Urothelium cell line (cell line): ENCODE measurements around the gene ZNF496.
"Not testable (repeated sequence)": the region's sequence is repeated elsewhere in the genome, so short reads cannot be mapped to it uniquely, and the experiment has no call there.

Experiments
- DNase-seq: peaks from one replicate; pipeline ENCODE4 v3.0.0; 2011; ENCODE audit warnings: low spot score, mixed read lengths
- FAIRE-seq: peaks from 2 replicates; lab custom pipeline; 2011; peaks lifted over from hg19 to GRCh38; lab: Jason Lieb, UNC

Gene ZNF496

GRCh38 chr1:247360116-247360898 is 28.6 kb upstream of the ZNF496 start:
- no peak for FAIRE-seq
- DNase-seq = no peak

- no peak for FAIRE-seq
Observed at GRCh38 chr1:247359559-247359958, 27.9 kb upstream of the ZNF496 start.

GRCh38 chr1:247358920-247359319 is 27.3 kb upstream of the ZNF496 start:
- no peak for DNase-seq
- no peak for FAIRE-seq

More at GRCh38 chr1:247359559-247359958, 27.9 kb upstream of the ZNF496 start:
- no peak for DNase-seq

GRCh38 chr1:247357781-247358211 is 26.1 kb upstream of the ZNF496 start:
- no peak for DNase-seq

GRCh38 chr1:247357052-247357780 is 25.5 kb upstream of the ZNF496 start:
- no peak for FAIRE-seq
- no peak for DNase-seq

More at GRCh38 chr1:247357781-247358211, 26.1 kb upstream of the ZNF496 start:
- FAIRE-seq = no peak

GRCh38 chr1:247355160-247355559 is 23.5 kb upstream of the ZNF496 start:
- DNase-seq, FAIRE-seq: not testable (repeated sequence)

- FAIRE-seq = no peak
Observed at GRCh38 chr1:247352175-247352574, 20.5 kb upstream of the ZNF496 start.

GRCh38 chr1:247350587-247350986 is 18.9 kb upstream of the ZNF496 start:
- no peak for DNase-seq
- no peak for FAIRE-seq

More at GRCh38 chr1:247352175-247352574, 20.5 kb upstream of the ZNF496 start:
- DNase-seq = no peak

- FAIRE-seq (no peak), DNase-seq (no peak)
Observed at GRCh38 chr1:247347477-247348222, 16.0 kb upstream of the ZNF496 start.

GRCh38 chr1:247345881-247346280 is 14.2 kb upstream of the ZNF496 start:
- no peak for FAIRE-seq

GRCh38 chr1:247343801-247344200 is 12.1 kb upstream of the ZNF496 start:
- FAIRE-seq (no peak), DNase-seq (no peak)

More at GRCh38 chr1:247345881-247346280, 14.2 kb upstream of the ZNF496 start:
- DNase-seq = no peak

GRCh38 chr1:247338723-247339275 is 7.1 kb upstream of the ZNF496 start:
- no peak for DNase-seq
- no peak for FAIRE-seq

- FAIRE-seq = no peak
- no peak for DNase-seq
Observed at GRCh38 chr1:247337961-247338360, 6.3 kb upstream of the ZNF496 start.

GRCh38 chr1:247337250-247337746 is 5.6 kb upstream of the ZNF496 start:
- no peak for DNase-seq
- no peak for FAIRE-seq

- no peak for DNase-seq
- no peak for FAIRE-seq
Observed at GRCh38 chr1:247336390-247336789, 4.7 kb upstream of the ZNF496 start.

- DNase-seq (no peak), FAIRE-seq (no peak)
Observed at GRCh38 chr1:247335882-247336281, 4.2 kb upstream of the ZNF496 start.

GRCh38 chr1:247334378-247335133 is 2.9 kb upstream of the ZNF496 start:
- DNase-seq (no peak), FAIRE-seq (no peak)

- DNase-seq = peak; percentile 37
- no peak for FAIRE-seq
Observed at GRCh38 chr1:247332623-247333361, 1.1 kb upstream of the ZNF496 start.

- FAIRE-seq (no peak), DNase-seq (peak; percentile 68)
Observed at GRCh38 chr1:247332215-247332622, 552 bp upstream of the ZNF496 start.
